ENCODE data around the gene NDFIP1.

DNA sequence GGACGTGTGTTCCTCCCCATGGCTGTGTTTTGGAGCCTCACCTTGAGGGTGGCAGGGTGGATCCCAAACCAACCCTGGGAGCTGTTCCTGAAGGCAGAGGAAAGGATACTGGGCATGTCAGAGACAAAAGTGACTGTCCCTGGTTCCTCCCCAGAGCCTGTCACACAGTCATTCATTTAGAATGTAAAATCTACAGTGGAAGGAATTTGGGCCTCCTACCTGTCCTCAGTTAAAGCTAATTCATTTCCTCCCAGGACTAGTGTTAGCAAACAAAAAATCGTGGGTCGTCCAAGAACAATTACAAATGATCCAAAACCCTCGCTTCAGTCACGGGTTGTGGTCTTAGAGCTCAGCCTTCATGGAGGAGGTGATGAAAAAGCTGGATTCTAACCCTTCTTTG is 83.2 kb downstream of the NDFIP1 start:
- TF ChIP-seq, protein P1, sequence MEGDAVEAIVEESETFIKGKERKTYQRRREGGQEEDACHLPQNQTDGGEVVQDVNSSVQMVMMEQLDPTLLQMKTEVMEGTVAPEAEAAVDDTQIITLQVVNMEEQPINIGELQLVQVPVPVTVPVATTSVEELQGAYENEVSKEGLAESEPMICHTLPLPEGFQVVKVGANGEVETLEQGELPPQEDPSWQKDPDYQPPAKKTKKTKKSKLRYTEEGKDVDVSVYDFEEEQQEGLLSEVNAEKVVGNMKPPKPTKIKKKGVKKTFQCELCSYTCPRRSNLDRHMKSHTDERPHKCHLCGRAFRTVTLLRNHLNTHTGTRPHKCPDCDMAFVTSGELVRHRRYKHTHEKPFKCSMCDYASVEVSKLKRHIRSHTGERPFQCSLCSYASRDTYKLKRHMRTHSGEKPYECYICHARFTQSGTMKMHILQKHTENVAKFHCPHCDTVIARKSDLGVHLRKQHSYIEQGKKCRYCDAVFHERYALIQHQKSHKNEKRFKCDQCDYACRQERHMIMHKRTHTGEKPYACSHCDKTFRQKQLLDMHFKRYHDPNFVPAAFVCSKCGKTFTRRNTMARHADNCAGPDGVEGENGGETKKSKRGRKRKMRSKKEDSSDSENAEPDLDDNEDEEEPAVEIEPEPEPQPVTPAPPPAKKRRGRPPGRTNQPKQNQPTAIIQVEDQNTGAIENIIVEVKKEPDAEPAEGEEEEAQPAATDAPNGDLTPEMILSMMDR (conservative IDR thresholded peaks at IDR 0.05; ENCODE audit: low read length), result no peak
- no peak for TF ChIP-seq EZH2phosphoT487 (IDR thresholded peaks at IDR 0.05; ENCODE audit: borderline replicate concordance, low read depth, low read length)
